PC-9 (cell line): ENCODE measurements around the gene AGPAT3.

Source experiments
- EZH2 ChIP-seq: fragments of 200-600 bp; sonication (generic); IDR thresholded peaks from 2 replicates; pipeline ENCODE4 v1.8.0; 2017; ENCODE audit warnings: antibody characterized with exemption, low read depth
- TF ChIP-seq, protein P1 (sequence below): fragments of 200-600 bp; sonication (generic); conservative IDR thresholded peaks from 2 replicates; pipeline ENCODE4 v1.6.1; 2017; ENCODE audit warnings: mixed run types, antibody characterized with exemption, mild to moderate bottlenecking, moderate library complexity

DNA sequence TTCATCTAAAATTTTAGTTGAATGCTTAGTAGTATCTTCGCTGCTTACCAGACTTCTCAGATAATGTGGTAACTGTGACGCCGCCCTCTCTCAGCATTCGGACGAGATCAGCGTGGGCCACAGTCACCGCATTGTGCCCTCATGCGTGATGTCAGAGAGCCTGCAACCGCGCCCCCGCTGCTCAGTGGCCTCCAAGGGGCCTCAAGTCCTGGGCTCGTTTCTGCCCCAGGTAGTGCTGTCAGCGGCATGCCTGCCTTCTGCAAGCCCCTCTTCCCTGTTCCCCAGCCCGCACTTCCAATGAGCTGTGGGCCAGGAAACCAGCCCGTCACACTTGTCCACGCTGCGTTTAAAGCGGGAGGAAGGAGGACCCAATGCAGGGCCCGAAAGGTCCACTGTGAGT, 85.5 kb downstream of the AGPAT3 start:
- TF ChIP-seq EZH2: no peak
- TF ChIP-seq, protein P1, sequence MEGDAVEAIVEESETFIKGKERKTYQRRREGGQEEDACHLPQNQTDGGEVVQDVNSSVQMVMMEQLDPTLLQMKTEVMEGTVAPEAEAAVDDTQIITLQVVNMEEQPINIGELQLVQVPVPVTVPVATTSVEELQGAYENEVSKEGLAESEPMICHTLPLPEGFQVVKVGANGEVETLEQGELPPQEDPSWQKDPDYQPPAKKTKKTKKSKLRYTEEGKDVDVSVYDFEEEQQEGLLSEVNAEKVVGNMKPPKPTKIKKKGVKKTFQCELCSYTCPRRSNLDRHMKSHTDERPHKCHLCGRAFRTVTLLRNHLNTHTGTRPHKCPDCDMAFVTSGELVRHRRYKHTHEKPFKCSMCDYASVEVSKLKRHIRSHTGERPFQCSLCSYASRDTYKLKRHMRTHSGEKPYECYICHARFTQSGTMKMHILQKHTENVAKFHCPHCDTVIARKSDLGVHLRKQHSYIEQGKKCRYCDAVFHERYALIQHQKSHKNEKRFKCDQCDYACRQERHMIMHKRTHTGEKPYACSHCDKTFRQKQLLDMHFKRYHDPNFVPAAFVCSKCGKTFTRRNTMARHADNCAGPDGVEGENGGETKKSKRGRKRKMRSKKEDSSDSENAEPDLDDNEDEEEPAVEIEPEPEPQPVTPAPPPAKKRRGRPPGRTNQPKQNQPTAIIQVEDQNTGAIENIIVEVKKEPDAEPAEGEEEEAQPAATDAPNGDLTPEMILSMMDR: no peak
